B cell (primary cell): ENCODE measurements around the gene PLSCR3. TPM values are rescaled to one million over a fixed set of nuclear protein-coding genes. Genes with fewer than 3 reads are reported as not detected.
A peak's percentile ranks its signal among the peaks of the same experiment; 100 is the strongest.

ENCODE experiments used
- ATAC-seq: fragments of 200-7000 bp; cut with Tn5 transposase; one replicate; pipeline ENCODE4 v1.10.0; 2021; ENCODE audit warnings: low read depth, mild to moderate bottlenecking, moderate number of reproducible peaks, moderate library complexity
- CTCF ChIA-PET: fragments of 350-600 bp; sonication (Branson Sonifier 250); formaldehyde crosslinking; loops from one replicate; lab custom pipeline; 2021; ENCODE audit warnings: antibody characterized with exemption, inconsistent platforms; lab: Charles Lee
- POLR2A ChIA-PET: fragments of 350-600 bp; sonication (Branson Sonifier 250); formaldehyde crosslinking; loops from one replicate; lab custom pipeline; 2021; ENCODE audit warnings: antibody characterized with exemption; lab: Charles Lee
- DNase-seq: peaks from one replicate; pipeline ENCODE4 v3.0.0; 2013
- H2AFZ ChIP-seq: 2 replicates; pipeline ENCODE4 v1.6.1; 2012; ENCODE audit warnings: mild to moderate bottlenecking, low read depth, low read length; ENCODE audit not compliant: insufficient read depth, poor library complexity, severe bottlenecking
- H3K27ac ChIP-seq, 2 donors: 1 replicate in 1 of 2; 2 replicates in 1 of 2; pipeline ENCODE4 v1.5.1; 2012 to 2013; ENCODE audit warnings: low read length in 2 of 2, mild to moderate bottlenecking in 2 of 2, moderate library complexity in 1 of 2
- H3K27me3 ChIP-seq, 4 experiments: fragments of 200-600 bp in 1 of 4; sonication (generic) in 1 of 4; replicated peaks in 1 of 4; 1 replicate in 2 of 4; 2 replicates in 2 of 4; pipeline versions ENCODE4 v1.6.1 to v1.7.0; 2013 to 2016; ENCODE audit warnings: low read length in 3 of 4, mild to moderate bottlenecking in 2 of 4, mixed read lengths in 1 of 4, moderate library complexity in 1 of 4; ENCODE audit not compliant: insufficient read depth in 4 of 4, control insufficient read depth in 3 of 4; ENCODE audit errors: control extremely low read depth in 1 of 4
- H3K36me3 ChIP-seq, 2 experiments: replicated peaks in 1 of 2; 1 replicate in 1 of 2; 2 replicates in 1 of 2; pipeline versions ENCODE4 v1.6.1 to v1.7.1; 2013; ENCODE audit warnings: low read length in 1 of 2; ENCODE audit not compliant: insufficient read depth in 2 of 2, control insufficient read depth in 1 of 2; ENCODE audit errors: control extremely low read depth in 1 of 2, extremely low read depth in 1 of 2
- H3K4me1 ChIP-seq, 2 donors: fragments of 200-600 bp in 1 of 2; sonication (generic) in 1 of 2; 1 replicate in 1 of 2; 2 replicates in 1 of 2; pipeline versions ENCODE4 v1.5.1 to v1.6.1; 2013 to 2017; ENCODE audit warnings: low read length in 2 of 2; ENCODE audit not compliant: control insufficient read depth in 2 of 2, insufficient read depth in 2 of 2
- H3K4me2 ChIP-seq: replicated peaks from 2 replicates; pipeline ENCODE3; 2012; ENCODE audit warnings: mild to moderate bottlenecking, low read depth, low read length; ENCODE audit not compliant: poor library complexity, severe bottlenecking
- H3K4me3 ChIP-seq, 5 experiments: fragments of 200-600 bp in 1 of 5; sonication (generic) in 1 of 5; 1 replicate in 3 of 5; 2 replicates in 2 of 5; pipeline versions ENCODE4 v1.5.1 to v1.7.0; 2011 to 2016; ENCODE audit warnings: low read length in 4 of 5, mild to moderate bottlenecking in 4 of 5, low read depth in 2 of 5, control low read depth in 1 of 5, moderate library complexity in 1 of 5; ENCODE audit not compliant: insufficient read depth in 1 of 5; ENCODE audit errors: control extremely low read depth in 1 of 5, extremely low read depth in 1 of 5
- H3K79me2 ChIP-seq: fragments of 200-600 bp; sonication (generic); one replicate; pipeline ENCODE4 v1.6.0; 2016; ENCODE audit warnings: low read length; ENCODE audit not compliant: control insufficient read depth, insufficient read depth
- H3K9ac ChIP-seq: fragments of 200-600 bp; sonication (generic); 2 replicates; pipeline ENCODE4 v1.6.1; 2017; ENCODE audit warnings: mild to moderate bottlenecking, low read length, moderate library complexity
- H3K9me3 ChIP-seq, 3 donors: one replicate each; pipeline versions ENCODE4 v1.6.1 to v1.7.1; 2013; ENCODE audit warnings: low read length in 2 of 3; ENCODE audit not compliant: control insufficient read depth in 2 of 3, insufficient read depth in 1 of 3; ENCODE audit errors: control extremely low read depth in 1 of 3
- H4K20me1 ChIP-seq: 2 replicates; pipeline ENCODE4 v1.6.0; 2012; ENCODE audit warnings: mild to moderate bottlenecking, low read length; ENCODE audit not compliant: insufficient read depth, control insufficient read depth, poor library complexity, severe bottlenecking
- H3K27ac Mint-ChIP-seq: one replicate; pipeline ENCODE4 v1.8.0; 2021; ENCODE audit warnings: mixed read lengths
- H3K27me3 Mint-ChIP-seq: one replicate; pipeline ENCODE4 v1.8.0; 2021; ENCODE audit warnings: mixed read lengths
- H3K4me1 Mint-ChIP-seq: one replicate; pipeline ENCODE4 v1.8.0; 2021; ENCODE audit warnings: mixed read lengths
- H3K4me3 Mint-ChIP-seq: one replicate; pipeline ENCODE4 v1.8.0; 2021; ENCODE audit warnings: mixed read lengths
- H3K9me3 Mint-ChIP-seq: one replicate; pipeline ENCODE4 v1.8.0; 2022; ENCODE audit warnings: mixed read lengths; ENCODE audit not compliant: insufficient read depth
- EZH2 ChIP-seq: IDR thresholded peaks from 2 replicates; pipeline ENCODE4 v1.6.1; 2012; ENCODE audit warnings: borderline replicate concordance, low read depth, mild to moderate bottlenecking, moderate library complexity, low read length; ENCODE audit not compliant: insufficient read depth, poor library complexity, severe bottlenecking
- WGBS: methylation state at CpG from one replicate; pipeline ENCODE4 v1.1.5; 2013; ENCODE audit warnings: missing lambda C conversion rate; ENCODE audit not compliant: insufficient coverage; 5-methylcytosine and 5-hydroxymethylcytosine counted together
- intact Hi-C: fragments of 100-400 bp; cut with micrococcal nuclease; formaldehyde crosslinking; loops from one replicate; pipeline ENCODE4 v1.10.0; 2022
- polyA plus RNA-seq: library from polyadenylated mRNA; depleted of rRNA; stranded (reverse); fragments of >200 nt; gene quantifications from 2 replicates; pipeline ENCODE4 v1.2.3, GENCODE V29; 2012
- total RNA-seq, 2 donors: library from RNA; stranded (reverse); fragments of 120-200 nt in 1 of 2; gene quantifications; 1 replicate in 1 of 2; 2 replicates in 1 of 2; pipeline versions ENCODE4 v1.2.3 to v1.2.4, GENCODE V29; 2013 to 2022
- TF ChIP-seq, protein P1 (sequence below): fragments of 200-600 bp; IDR thresholded peaks from one replicate; pipeline ENCODE4 v1.8.0; 2022; ENCODE audit warnings: antibody characterized with exemption, mild to moderate bottlenecking

PLSCR3 gene
- total and polyA plus RNA-seq, 2 donors (not counting 1 experiment from before 2014, with no cell fraction given) = 31.6 to 122 TPM

DNA sequence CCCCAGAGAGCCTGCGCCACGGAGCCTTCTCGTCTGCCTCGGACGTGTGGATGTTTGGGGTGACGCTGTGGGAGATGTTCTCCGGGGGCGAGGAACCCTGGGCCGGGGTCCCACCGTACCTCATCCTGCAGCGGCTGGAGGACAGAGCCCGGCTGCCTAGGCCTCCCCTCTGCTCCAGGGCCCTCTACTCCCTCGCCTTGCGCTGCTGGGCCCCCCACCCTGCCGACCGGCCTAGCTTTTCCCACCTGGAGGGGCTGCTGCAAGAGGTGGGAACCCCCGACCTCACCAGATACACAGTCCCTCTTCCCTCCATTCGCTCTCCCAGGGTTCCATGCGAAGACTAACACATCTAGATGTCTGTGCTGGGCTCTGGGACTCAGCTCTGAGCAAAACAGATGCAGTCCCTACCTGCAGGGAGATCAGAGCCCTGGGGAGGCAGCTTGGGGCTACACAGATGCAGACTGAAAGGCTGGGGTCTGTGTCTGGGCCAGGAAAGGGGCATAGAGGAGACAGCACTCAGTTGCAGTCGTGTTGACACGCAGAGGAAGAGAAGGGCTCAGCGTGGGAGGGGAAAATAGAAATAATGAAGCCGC lies 9.7 kb downstream of the PLSCR3 start:
- Histone ChIP-seq H3K4me2 (peak overlapping the region; percentile 88), H3K9ac (peak overlapping the region; percentile 79), H3K27me3 (peaks cover 0 to 39% (median 14%) of the 10 kb centered on the region in 4 experiments), H3K79me2 (no peaks in the 10 kb centered on the region), H3K4me1 (peaks cover 19% of the 10 kb centered on the region in 2 donors), H3K9me3 (peaks cover 0 to 19% (median 0%) of the 10 kb centered on the region in 3 donors), H3K4me3 (peak overlapping the region in 4 of 5 experiments; percentile 70 to 78 (median 76)), H3K27ac (peak overlapping the region; percentile 60 to 72), H3K36me3 (peaks cover 0 to 9% of the 10 kb centered on the region in 2 experiments), H4K20me1 (no peaks in the 10 kb centered on the region), H2AFZ (peak overlapping the region; percentile 94)
- Mint-ChIP-seq H3K27ac (peak overlapping the region; percentile 91), H3K9me3 (no peaks in the 10 kb centered on the region), H3K4me3 (peak overlapping the region; percentile 89), H3K27me3 (peaks cover 25% of the 10 kb centered on the region), H3K4me1 (peaks cover 14% of the 10 kb centered on the region)
- TF ChIP-seq, protein P1, sequence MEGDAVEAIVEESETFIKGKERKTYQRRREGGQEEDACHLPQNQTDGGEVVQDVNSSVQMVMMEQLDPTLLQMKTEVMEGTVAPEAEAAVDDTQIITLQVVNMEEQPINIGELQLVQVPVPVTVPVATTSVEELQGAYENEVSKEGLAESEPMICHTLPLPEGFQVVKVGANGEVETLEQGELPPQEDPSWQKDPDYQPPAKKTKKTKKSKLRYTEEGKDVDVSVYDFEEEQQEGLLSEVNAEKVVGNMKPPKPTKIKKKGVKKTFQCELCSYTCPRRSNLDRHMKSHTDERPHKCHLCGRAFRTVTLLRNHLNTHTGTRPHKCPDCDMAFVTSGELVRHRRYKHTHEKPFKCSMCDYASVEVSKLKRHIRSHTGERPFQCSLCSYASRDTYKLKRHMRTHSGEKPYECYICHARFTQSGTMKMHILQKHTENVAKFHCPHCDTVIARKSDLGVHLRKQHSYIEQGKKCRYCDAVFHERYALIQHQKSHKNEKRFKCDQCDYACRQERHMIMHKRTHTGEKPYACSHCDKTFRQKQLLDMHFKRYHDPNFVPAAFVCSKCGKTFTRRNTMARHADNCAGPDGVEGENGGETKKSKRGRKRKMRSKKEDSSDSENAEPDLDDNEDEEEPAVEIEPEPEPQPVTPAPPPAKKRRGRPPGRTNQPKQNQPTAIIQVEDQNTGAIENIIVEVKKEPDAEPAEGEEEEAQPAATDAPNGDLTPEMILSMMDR = no peak
- TF ChIP-seq EZH2 = no peak
- intact Hi-C loops = loop anchor here (1.0 kb wide), 2 partner anchors 10 to 20 kb away; partner anchors contain the start of genes PLSCR3 and TMEM256
- no peak for ATAC-seq
- 51% methylated on average over 23 of the region's 23 CpGs for WGBS
- POLR2A ChIA-PET = interaction anchor here (1.0 to 1.7 kb wide), 3 partner anchors 10 to 51 kb away, joined by 4 to 10 read pairs (median 5); partner anchors contain the start of genes PLSCR3 and TMEM256
- DNase-seq = peak; percentile 30
- CTCF ChIA-PET = interaction anchor here (0.7 to 1.4 kb wide), 4 partner anchors 10 to 129 kb away, joined by 3 to 4 read pairs (median 3); no protein-coding TSS in a partner anchor
